NCI-H1436 (cell line): ENCODE data around the gene ULBP1.
A peak's percentile ranks its signal among the peaks of the same experiment; 100 is the strongest.
"Not testable (repeated sequence)": the region's sequence is repeated elsewhere in the genome, so short reads cannot be mapped to it uniquely, and the experiment has no call there.

Source experiments
- DNase-seq: peaks from one replicate; lab custom pipeline; 2025; lab: John Stamatoyannopoulos, UW

The ULBP1 gene, protein sequence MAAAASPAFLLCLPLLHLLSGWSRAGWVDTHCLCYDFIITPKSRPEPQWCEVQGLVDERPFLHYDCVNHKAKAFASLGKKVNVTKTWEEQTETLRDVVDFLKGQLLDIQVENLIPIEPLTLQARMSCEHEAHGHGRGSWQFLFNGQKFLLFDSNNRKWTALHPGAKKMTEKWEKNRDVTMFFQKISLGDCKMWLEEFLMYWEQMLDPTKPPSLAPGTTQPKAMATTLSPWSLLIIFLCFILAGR

DNA sequence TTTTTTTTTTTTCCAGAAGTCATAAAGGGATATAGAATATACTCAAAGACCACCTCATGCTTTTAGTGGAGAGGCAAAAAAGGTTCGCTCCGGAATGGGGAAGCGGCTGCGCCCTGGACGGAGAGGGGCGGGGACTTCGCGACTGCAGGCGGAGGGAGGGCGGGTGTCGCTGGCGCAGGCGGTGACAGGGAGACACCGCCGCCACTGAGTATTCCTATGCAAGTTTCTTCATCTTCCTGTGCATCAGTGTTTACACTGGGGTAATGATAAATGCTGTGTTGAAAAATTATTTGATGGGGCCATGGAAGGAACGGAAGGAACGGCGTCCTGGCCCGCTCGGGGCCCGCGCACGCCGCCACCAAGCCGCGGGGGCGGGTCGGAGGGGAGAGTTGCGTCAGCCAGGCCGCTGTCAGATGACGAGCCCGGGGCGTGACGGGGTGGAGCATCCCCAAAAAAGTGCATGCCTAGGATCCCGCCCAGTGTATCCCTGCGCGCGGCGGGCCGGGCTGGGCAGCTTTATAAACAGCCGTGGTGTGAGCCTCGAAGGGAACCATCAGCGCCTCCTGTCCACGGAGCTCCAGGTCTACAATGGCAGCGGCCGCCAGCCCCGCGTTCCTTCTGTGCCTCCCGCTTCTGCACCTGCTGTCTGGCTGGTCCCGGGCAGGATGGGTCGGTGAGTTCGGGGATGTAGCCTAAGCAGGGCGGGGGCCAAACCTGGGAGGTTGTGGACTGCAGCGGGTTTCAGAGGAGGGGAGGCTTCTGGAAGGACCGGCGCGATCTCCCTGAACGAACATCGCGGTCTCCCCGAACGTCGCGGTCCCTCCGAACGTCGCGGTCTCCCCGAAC, at the start of gene ULBP1:
TSS of gene ULBP1 (plus strand) at position 482 of the 846 bp plus-strand sequence. CDS start at position 589, 107 bp downstream.
- DNase-seq, result peak; percentile 56

DNA sequence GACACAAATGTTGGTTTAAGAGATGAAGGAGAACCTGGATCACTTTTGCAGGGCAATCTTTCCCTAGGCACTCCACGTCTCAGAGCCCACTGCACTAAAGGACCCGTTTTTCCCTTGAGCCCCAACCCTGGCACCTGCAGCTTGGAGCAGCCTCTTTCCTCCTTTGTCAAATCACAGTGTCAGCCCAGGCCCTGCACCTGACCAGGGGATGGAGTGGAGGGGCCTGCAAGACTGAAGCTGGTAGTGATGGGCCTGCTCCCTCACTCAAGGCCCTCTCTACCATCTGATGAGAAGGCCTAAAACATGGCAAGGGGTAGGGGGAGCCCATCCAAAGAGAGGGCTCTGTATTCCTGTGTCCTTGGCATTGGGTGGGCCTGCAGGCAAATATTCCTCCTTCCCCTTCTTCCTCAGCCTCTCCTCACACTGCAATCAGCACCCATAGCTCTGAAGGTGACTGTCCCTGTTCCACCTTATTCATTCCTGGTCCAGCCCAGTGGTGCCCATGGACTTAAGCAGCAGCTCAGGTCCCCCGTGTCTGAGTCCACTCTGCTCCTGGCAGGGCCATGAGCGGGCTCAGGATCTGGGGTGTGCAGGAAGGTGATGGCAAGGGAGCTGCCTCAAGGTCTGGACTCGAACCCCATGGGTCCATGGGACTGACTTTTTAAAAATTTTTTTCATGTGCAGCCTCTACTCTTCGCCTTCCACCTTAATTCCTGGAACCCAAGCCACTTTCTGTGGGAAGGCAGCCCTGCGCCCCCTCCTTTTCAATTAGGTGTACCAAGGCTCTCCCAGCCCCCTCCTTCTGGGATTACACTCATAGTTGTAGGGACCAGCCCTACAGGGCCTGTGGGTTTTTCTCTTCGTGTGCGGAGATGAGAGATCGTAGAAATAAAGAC, 47.5 kb upstream of the ULBP1 start:
- DNase-seq, result no peak

DNA sequence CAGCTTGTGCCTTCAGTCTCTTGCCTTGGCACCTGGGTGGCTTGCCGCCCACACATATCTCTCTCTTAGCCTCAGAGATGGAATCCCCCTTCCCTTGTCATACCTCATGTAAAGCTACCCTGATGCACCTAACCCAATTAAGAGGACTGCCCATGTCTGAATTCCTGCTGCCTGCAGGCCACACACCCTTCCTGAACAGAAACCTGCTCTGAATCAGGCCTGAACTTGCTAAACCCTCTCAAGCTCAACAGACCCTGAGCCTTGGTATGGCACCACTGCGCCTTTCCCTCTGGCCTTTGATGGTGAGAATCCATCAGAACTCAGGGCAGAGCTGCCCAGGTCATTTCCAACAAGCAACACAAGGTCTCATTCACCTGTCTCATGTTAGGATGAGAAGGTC, 46.1 kb upstream of the ULBP1 start:
- no peak for DNase-seq

DNA sequence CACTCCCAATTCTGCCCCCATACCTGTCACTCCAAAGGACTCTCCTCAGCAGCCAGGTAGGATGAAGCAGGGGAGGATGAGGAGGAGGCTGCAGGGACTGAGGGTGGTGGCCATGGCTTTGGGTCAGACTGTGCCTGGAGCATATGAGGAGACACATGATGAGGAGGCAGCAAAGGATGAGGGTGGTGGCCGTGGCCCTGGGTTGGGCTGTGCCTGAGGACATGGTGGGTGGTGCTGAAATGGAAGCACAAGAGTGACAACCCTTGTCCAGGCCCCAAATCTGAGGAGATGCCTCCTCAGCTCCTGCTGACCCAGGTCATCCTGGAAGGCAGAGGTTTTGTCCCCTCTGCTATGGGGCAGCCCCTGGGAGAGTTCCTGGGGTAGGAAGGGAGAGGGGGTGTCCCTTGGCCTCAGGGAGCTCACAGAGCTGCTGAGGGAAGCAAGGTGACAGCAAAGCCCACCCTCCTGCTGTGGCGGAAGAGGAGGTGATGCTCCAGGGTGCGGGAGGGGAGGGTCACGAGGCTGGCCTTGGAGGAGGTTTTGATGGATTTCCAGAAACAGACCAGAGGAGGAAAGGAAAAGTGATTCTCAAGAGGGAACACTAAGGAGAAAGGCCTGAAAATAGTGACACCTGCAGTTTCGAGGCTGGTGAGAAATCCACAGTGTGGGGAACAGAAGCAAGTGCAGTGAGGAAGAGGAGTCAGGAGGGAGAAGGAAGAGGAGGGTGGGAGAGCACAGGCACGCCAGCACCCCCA, 45.4 kb upstream of the ULBP1 start:
- no peak for DNase-seq

DNA sequence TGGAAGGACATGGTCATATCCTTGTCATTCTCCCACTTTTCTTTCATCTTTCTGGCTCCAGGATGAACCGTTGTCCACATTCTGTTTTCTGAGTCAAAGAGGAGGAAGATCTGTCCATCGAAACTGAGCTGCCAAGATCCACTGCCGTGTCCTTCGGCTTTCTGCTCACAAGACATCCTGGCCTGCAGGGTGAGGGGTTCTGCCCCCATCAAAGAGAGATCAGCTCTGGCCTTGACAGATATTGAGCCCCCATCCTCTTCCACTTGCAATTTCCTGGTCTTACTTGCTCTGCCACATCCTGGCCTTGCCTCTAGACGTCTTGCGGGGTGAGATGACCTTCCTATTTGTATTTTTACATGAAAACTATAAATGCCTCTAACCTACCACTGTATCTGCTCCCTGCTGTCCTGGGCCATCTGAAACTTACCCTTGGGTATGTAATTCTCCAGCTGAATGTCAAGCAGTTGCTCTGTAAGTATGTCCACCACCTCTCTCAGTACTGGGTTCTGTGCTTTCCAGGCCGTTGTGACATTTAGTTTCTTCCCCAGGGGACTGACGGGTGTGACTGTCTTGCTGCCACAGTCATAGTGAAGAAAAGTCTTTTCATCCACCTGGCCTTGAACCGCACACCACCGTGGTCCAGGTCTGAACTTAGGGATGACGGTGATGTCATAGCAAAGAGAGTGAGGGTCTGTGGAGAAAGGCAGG, 44.5 kb upstream of the ULBP1 start:
- not testable (repeated sequence) for DNase-seq

DNA sequence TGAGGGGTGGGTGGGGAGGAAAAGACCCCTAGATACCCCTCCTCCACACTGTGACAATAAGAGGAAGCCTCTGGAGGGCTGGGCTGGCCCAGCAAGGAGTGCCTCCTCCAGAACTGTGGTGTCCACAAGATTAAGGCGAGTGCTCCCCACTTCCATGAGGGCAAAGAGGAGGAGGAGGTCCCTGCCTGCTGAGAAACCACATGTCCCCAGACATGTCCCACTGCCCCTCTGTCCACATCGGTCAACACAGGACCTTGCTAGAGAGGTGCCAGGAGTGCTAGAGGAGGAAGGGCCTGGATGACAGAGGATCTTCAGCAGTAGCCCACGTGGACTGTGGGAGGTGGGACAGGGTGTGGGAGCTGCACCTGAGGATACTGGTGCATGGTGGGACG, 43.9 kb upstream of the ULBP1 start:
- DNase-seq, result no peak

DNA sequence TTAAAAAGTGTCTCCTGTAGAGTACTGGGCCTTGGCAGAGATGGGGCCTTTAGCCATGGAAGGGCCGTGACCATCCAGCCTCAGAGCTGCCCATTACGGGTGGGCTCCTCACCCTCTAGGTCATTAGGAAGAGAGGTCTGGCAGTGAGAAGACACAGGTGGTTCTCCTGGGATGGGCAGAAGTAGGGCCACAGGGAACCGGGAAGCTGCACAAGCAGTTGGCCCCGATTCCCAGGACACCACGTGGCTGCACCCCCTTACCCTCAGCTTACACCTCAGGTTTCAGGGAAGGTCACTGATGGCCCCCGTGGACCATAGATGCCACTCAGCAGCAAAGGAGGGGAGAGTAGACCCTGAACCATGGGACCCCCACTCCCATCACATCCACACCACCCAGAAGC, 42.4 kb upstream of the ULBP1 start:
- DNase-seq, result no peak

DNA sequence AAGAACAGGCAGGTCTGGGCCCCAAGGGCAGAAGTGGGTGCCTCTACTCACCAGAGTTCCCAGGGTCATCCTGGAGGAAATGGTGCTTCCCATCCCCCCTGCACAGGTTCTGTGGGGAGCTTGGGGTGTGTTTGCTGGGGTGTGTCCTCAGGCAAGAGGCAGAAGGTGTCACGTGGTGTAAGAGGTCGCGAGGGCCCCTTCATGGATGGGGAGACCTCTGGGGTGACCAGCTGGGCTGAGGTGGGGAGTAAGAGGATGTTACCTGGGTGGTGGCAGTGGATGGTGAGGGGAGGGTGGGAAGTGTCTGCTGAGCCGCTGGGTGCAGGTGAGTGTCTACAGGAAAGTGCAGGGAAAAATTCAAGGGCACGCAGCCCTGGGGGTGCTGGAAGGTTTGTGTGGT, 41.7 kb upstream of the ULBP1 start:
- DNase-seq, result not testable (repeated sequence)

DNA sequence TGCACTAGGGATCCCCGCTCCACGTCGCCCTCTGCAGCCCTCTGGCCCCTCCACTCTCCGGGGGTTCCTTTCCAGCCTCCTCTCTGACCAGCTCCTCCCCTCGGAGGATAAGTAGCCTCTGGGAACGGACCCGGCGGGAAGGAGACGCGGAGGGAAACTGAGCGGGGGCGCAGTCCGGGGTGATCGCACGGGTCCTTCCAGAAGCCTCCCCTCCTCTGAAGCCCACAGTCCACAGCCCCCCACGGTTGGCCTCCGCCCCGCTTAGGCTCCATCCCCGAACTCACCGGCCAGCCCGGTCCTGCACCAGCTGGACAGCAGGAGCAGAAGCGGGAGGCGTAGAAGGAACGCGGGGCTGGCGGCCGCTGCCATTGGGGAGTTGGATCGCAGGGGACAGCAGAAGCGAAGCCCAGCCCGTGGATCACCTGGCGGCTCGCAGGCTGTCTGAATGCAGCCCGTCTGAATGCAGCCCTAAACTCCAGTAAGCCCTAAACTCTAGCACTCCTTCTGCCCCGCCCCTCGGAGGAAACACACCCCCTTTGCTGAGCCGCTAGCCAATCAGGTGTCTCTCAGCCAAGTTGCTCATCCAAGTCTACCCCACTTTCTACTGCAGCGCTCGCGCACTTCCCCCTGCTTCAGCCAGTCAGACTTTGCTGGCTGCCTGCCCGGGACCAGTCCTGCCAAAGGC, 41.0 kb upstream of the ULBP1 start, which contains the start of gene RAET1G:
TSS of gene RAET1G (minus strand) at position 480 of the 685 bp plus-strand sequence. CDS start at position 369, 111 bp downstream.
- DNase-seq, result peak; percentile 13

DNA sequence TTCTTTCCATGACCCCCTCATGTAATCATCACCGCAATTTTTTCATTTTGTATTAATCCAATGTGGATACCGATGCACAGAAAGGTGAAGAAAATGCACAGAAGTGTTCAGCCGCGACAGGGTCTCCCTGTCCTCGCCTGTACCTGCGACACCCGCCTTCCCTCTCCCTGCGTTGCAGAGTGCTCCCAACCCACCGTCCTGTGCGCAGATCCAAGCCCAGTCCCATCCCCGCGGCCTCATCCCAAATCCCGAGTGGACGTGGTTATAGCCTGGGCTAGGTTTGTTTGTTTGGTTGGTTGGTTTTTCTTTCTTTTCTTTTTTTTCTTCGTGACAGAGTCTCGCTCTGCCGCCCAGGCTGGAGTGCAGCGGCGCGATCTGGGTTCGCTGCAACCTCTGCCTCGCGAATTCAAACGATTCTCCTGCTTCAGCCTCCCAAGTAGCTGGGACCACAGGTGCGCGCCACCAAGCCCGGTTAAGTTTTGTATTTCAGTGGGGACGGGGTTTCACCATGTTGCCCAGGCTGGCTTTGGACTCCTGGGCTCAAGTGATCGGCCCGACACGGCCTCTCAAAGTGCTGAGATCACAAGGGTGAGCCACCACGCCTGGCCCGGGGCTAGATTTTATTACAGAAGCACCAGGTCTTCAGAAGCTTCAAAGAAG, 40.3 kb upstream of the ULBP1 start:
- DNase-seq, result no peak

DNA sequence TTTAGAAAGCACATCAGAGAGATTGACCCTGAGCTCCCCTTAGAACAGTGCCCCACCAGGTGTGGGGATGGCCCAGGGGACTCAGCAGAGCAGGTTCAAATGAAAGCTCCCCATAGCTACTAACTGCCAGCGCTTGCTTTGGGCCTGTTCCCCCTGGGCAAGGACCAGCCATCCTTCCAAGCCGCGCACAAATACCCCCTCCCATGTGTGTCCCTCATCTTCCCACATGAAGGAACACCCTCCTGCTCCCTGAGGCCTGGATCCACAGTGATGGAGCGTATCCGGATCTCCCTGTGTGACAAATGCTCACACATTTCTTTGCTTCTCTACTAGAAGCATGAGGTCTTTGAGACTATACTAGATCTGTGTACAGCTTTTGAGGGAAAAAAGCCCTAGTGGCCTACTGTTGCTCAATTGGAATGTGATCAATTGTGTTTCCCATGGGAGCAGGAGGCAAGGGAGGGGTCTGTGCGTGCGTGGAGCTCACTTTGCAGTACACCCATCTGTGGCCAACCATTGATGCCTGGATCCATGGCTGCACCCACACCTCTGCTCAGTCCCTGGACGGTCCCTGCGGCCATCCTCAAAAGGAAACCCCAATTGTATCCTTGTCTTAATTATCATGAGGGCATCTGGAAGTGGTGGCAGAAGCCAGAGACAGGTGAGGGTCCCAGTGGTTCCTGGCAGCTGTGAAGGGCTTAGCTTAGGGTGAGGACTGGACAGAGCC, 39.4 kb upstream of the ULBP1 start:
- DNase-seq, result no peak

DNA sequence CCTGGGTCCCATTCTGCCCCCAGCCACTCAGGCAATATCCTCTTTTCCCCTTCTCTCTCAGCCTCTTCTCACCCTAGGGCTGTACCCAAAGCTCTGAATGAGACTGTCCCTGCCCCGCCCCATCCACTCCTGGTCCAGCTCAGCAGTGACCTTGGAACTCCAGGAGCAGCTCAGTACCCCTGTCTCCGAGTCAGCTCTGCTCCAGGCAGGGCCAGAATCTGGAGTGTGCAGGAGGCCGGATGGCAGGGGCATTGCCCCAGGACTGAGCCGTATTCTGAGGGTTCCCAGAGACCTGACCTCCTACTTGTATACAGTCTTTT, 38.9 kb upstream of the ULBP1 start:
- DNase-seq, result no peak

DNA sequence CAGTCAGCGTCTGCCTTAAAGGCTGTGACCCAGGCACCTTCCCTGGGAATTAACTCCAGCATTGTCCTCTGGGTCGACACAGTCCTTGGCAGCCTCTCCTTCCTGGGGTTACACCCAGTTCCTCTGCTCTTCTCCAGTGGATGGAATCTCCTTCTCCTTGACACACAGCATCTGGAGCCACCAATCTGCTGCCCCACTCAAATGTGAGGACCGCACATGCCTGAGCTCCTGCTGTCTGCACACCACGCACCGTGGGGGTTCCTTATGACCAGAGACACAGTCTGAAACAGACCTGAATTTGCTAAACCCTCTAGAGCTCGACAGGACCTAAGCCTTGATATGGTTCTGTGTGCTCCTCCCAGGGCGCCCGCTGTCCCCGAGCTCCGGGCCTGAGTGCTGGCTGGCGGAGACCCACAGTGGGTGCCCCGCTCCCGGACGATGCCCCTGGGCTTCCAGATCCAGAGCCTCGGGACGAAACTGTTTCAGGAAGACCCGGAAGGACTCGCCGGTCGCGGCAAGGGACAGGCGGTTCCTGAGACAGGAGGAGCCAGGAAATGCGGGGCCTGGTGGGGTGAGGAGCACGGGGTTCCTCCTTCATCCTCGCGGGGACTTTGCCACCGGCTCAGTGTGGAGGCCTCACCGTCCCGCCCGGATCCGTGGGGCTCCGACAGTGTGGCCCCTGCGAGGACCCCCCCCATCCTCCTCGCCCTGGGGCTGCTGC, 38.3 kb upstream of the ULBP1 start:
- no peak for DNase-seq

DNA sequence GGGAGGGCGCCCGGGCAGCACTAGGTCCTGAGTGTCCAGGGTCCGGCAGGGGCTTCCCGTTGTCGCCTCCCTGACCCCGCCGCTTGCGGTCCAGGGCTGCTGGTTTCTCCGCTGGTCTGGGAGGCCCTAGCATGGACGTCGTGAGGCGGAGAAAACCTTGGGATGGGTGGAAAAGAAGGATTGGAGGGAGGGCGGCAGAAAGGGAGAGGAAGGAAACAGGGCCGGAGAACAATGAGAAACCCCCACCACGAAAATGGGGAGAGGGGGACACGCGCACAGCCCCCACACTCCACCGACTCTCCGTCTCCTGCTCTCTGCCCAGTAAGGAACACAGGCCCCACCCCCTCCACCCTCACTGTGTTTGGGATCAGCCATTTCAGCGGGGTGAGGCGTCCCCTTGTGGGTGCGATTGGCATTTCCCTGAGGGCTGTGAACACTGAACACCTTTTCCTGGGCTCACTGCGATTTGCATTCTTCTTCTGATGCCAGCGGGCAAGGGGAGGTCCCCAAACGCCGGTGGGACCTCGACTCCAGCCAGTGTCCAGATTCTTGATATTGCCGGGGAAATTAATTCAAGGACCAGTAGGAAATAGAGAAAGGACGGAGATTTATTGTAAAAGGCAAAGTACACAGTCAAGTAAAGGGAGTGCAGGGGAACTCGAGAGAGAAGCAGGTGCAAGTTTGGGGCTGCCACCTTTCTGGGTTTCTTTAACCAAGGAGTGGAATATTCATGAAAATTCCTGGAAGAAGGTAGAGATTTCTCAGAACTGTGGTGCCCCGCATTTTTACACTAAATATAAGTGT, 37.6 kb upstream of the ULBP1 start:
- DNase-seq, result peak; percentile 69

DNA sequence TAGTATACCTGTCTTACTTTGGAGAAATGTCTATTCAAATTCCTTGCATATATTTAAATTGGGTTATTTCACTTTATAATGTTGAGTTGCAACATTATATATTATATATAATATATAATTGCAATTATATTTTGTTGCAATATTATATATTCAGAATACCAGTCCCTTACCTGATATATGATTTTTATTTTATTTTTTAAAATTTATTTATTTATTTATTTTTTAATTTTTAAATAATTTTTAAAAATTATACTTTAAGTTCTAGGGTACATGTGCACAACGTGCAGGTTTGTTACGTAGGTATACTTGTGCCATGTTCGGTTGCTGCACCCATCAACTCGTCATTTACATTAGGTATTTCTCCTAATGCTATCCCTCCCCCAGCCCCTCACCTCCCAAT, 36.7 kb upstream of the ULBP1 start:
- not testable (repeated sequence) for DNase-seq

DNA sequence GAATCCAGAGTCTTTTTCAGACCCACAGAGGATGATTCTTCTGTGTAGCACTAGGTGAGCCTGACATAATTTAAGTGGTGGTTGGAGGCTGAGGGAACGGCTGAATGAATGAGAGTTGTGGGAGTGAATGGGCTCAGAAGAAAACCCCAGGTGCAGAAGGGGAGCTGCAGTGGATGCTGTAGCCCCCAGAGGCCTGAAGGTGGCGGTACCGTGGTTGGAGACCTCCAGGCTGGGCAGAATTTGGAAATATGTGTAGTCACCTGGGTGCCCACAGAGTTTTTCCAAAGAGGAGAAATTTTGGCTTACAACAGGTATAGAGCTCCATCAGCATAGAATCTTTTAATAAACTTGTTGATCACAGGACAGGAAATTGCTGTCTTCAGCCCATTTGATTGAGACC, 34.3 kb upstream of the ULBP1 start:
- no peak for DNase-seq

DNA sequence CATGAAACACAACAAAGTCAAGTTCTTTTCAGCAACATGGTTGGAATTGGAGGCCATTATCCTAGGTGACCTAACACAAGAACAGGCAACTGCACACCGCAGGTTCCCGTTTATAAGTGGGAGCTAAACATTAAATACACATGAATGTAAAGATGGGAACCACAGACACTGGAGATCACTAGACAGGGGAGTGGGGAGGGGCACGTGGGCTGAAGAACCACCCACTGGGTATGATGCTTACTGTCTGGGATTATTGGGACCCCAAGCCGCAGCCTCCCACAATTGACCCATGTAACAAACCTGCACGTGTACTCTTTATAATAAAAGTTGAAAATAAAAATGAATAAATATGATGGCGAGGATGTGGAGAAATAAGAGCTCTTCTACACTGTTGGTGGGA, 32.2 kb upstream of the ULBP1 start:
- no peak for DNase-seq

DNA sequence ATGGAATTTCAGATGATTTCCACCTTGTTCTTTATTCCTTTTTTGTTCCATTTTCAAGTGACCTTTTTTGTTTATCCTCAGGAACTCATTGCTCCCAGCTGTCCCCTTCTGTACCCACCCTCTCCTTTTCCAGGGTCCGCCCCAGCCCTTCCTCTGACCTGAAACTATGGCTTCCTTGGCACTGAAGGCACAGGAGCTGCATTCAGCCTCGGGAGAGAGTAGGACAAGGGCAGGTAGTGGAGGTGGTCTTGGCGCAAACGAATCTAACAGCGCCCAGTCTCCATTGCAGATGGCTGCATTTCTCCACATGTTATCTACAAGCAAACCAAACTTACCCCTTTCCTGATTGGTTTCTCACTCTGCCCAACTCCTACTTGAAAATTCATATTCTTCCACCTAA, 30.7 kb upstream of the ULBP1 start:
- DNase-seq, result no peak
